Measurements from ENCODE around the gene ZNF497.

DNA sequence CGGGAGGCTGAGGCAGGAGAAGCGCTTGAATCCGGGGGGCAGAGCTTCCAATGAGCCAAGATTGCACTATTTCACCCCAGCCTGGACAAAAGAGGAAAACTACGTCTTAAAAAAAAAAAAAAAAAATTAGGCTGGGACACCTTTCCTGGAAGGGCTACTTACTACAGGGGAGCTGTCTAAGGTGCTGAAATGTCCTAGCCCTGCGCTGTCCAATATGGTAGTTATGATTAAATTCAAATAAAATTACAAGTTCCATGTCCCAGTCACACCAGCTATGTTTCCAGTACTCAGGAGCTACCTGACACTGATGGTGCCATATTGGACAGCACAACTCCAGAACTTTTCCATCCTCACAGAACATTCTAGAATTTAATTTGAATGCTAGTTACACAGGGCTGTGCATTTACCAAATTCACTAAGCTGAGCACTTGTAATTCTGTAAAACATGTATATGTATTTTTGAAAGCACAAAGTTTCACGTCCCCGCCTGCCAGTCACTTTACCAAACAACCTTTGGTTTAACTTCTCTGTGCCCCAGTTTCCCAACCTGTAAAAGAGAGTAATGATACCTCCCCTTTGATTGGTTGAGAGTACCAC, 45.0 kb downstream of the ZNF497 start:
- no peak for TF ChIP-seq POLR2A (IDR thresholded peaks at IDR 0.05)
- TF ChIP-seq, protein P1, sequence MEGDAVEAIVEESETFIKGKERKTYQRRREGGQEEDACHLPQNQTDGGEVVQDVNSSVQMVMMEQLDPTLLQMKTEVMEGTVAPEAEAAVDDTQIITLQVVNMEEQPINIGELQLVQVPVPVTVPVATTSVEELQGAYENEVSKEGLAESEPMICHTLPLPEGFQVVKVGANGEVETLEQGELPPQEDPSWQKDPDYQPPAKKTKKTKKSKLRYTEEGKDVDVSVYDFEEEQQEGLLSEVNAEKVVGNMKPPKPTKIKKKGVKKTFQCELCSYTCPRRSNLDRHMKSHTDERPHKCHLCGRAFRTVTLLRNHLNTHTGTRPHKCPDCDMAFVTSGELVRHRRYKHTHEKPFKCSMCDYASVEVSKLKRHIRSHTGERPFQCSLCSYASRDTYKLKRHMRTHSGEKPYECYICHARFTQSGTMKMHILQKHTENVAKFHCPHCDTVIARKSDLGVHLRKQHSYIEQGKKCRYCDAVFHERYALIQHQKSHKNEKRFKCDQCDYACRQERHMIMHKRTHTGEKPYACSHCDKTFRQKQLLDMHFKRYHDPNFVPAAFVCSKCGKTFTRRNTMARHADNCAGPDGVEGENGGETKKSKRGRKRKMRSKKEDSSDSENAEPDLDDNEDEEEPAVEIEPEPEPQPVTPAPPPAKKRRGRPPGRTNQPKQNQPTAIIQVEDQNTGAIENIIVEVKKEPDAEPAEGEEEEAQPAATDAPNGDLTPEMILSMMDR (IDR thresholded peaks at IDR 0.05): no peak

Measured in lower leg skin (tissue), 3 donors.